ENCODE results near the gene CNTN4.
A peak's percentile ranks its signal among the peaks of the same experiment; 100 is the strongest.

The CNTN4 gene

DNA sequence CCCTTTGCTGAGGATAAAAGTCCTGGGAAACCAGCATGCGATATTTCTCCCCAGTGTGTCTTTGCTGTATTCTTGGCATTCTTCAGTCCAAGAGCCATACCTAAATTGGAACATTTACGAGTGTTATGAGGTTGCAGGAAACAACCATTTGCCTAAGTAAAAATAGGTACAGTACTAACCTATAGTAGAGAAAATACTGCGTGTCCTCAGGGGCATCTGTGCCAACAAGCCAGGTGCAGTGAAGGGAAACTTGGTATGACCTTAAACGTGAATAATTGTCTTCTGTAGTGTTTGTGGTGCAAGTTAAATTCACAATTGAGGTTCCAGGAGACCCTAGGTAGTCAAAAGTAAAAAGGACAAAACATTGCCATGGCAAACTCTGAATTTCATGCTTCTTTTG, 999.3 kb downstream of the CNTN4 start:
- DNase-seq, result peak; percentile 46
- Histone ChIP-seq H3K4me1 (ENCODE audit: low read length) (peaks cover 29% of the 10 kb centered on the region), H3K27me3 (replicated peaks; ENCODE audit: insufficient read depth, low read length) (no peaks in the 10 kb centered on the region)

DNA sequence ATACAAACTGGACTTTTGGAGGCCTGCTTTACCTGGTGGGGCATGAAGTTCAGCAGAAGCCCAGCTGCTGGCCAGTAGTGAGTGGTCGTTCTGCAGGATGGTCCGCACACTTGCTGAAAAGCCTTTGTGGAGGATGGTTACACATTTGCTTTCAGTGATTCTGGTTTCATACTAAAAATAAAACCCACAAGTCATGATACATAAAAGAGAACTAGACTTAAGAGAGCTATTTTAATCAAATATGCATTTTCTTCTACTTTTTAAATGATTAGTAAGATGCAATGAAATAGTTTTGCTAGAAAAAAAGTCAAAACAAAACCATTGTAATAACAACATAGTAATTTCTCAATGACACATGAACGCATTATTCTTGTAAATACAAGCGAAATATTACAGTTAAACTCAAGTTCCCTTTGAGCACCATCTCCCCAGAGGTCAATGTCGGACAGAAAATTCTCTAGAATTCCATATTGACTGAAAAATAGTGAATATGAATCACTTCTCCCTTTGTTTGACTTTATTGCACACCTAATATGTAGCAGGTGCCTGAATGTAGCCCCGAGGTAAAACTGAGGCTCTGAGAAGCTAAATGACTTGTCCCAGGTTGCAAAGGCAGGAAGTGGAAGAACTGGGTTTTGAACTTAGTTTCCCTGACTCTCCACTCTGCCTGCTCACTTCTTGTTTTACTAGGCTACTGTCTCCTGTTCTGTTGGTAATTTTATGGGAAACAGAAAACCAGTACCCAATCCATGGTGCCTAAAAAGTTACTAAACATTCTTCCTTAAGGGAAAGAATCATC, 1003.2 kb downstream of the CNTN4 start:
- Histone ChIP-seq H4K20me1 (ENCODE audit: insufficient read depth, low read length) (no peaks in the 10 kb centered on the region), H3K9me2 (replicated peaks; ENCODE audit: insufficient read depth, low read length) (no peaks in the 10 kb centered on the region), H3K4me1 (ENCODE audit: low read length) (peaks cover 26% of the 10 kb centered on the region), H3K79me2 (ENCODE audit: low read length) (no peaks in the 10 kb centered on the region), H2AFZ (ENCODE audit: low read length) (peak overlapping the region; percentile 69), H3K4me3 (ENCODE audit: low read length) (peak overlapping the region; percentile 48), H3K9me3 (replicated peaks; ENCODE audit: insufficient read depth, low read length) (no peaks in the 10 kb centered on the region), H3K9ac (ENCODE audit: low read length) (peak overlapping the region; percentile 42; the same call in 1 of the 2 replicates), H3K27me3 (replicated peaks; ENCODE audit: insufficient read depth, low read length) (no peaks in the 10 kb centered on the region), H3K4me2 (ENCODE audit: low read depth, low read length) (peak overlapping the region; percentile 62), H3K27ac (ENCODE audit: low read length) (peak overlapping the region; percentile 73), H3K36me3 (replicated peaks; ENCODE audit: insufficient read depth, low read length) (no peaks in the 10 kb centered on the region), H3F3A (ENCODE audit: insufficient read depth, low read length) (peaks cover 23% of the 10 kb centered on the region)
- TF ChIP-seq EZH2phosphoT487 (IDR thresholded peaks at IDR 0.05; ENCODE audit: low read length) (no peak), EZH2 (optimal IDR thresholded peaks at IDR 0.05; ENCODE audit: low read depth, low read length) (no peak)
- TF ChIP-seq, protein P1, sequence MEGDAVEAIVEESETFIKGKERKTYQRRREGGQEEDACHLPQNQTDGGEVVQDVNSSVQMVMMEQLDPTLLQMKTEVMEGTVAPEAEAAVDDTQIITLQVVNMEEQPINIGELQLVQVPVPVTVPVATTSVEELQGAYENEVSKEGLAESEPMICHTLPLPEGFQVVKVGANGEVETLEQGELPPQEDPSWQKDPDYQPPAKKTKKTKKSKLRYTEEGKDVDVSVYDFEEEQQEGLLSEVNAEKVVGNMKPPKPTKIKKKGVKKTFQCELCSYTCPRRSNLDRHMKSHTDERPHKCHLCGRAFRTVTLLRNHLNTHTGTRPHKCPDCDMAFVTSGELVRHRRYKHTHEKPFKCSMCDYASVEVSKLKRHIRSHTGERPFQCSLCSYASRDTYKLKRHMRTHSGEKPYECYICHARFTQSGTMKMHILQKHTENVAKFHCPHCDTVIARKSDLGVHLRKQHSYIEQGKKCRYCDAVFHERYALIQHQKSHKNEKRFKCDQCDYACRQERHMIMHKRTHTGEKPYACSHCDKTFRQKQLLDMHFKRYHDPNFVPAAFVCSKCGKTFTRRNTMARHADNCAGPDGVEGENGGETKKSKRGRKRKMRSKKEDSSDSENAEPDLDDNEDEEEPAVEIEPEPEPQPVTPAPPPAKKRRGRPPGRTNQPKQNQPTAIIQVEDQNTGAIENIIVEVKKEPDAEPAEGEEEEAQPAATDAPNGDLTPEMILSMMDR (IDR thresholded peaks at IDR 0.05; ENCODE audit: low read length), result no peak
- DNase-seq, result peak; percentile 27

More for the DNA sequence above, 999.3 kb downstream of the CNTN4 start:
- H3F3A ChIP-seq (ENCODE audit: insufficient read depth, low read length), result peaks cover 22% of the 10 kb centered on the region
- H3K27ac ChIP-seq (ENCODE audit: low read length), result peak overlapping the region; percentile 73
- no peaks in the 10 kb centered on the region for H3K9me3 ChIP-seq (replicated peaks; ENCODE audit: insufficient read depth, low read length)
- H3K9me2 ChIP-seq (replicated peaks; ENCODE audit: insufficient read depth, low read length), result no peaks in the 10 kb centered on the region
- TF ChIP-seq, protein P1 (IDR thresholded peaks at IDR 0.05; ENCODE audit: low read length), result no peak
- TF ChIP-seq EZH2 (optimal IDR thresholded peaks at IDR 0.05; ENCODE audit: low read depth, low read length) (no peak), EZH2phosphoT487 (IDR thresholded peaks at IDR 0.05; ENCODE audit: low read length) (no peak)
- H3K4me3 ChIP-seq (ENCODE audit: low read length), result peak overlapping the region; percentile 34; the same call in 1 of the 2 replicates
- no peaks in the 10 kb centered on the region for H3K36me3 ChIP-seq (replicated peaks; ENCODE audit: insufficient read depth, low read length)
- H3K79me2 ChIP-seq (ENCODE audit: low read length), result no peaks in the 10 kb centered on the region
- H3K4me2 ChIP-seq (ENCODE audit: low read depth, low read length), result peak overlapping the region; percentile 55
- H4K20me1 ChIP-seq (ENCODE audit: insufficient read depth, low read length), result no peaks in the 10 kb centered on the region
- peak overlapping the region; percentile 56 for H2AFZ ChIP-seq (ENCODE audit: low read length)
- H3K9ac ChIP-seq (ENCODE audit: low read length), result peak overlapping the region; percentile 8; the same call in 1 of the 2 replicates

- Histone ChIP-seq H3K79me2 (ENCODE audit: low read length) (no peaks in the 10 kb centered on the region), H3K4me3 (ENCODE audit: low read length) (peak overlapping the region; percentile 48; the same call in 1 of the 2 replicates), H4K20me1 (ENCODE audit: insufficient read depth, low read length) (no peaks in the 10 kb centered on the region), H3K4me1 (ENCODE audit: low read length) (peaks cover 17% of the 10 kb centered on the region), H3K9me2 (replicated peaks; ENCODE audit: insufficient read depth, low read length) (no peaks in the 10 kb centered on the region), H3F3A (ENCODE audit: insufficient read depth, low read length) (peaks cover 22% of the 10 kb centered on the region), H2AFZ (ENCODE audit: low read length) (0 out of 2 replicates have a peak overlapping the region, but pooled peaks have one; percentile 31), H3K9ac (ENCODE audit: low read length) (peak overlapping the region; percentile 42; the same call in 1 of the 2 replicates), H3K27ac (ENCODE audit: low read length) (peak overlapping the region; percentile 73; the same call in 1 of the 2 replicates), H3K27me3 (replicated peaks; ENCODE audit: insufficient read depth, low read length) (no peaks in the 10 kb centered on the region), H3K36me3 (replicated peaks; ENCODE audit: insufficient read depth, low read length) (no peaks in the 10 kb centered on the region), H3K9me3 (replicated peaks; ENCODE audit: insufficient read depth, low read length) (no peaks in the 10 kb centered on the region), H3K4me2 (ENCODE audit: low read depth, low read length) (peak overlapping the region; percentile 62)
- TF ChIP-seq EZH2 (optimal IDR thresholded peaks at IDR 0.05; ENCODE audit: low read depth, low read length), result no peak
- TF ChIP-seq, protein P1 (IDR thresholded peaks at IDR 0.05; ENCODE audit: low read length), result no peak
- no peak for TF ChIP-seq EZH2phosphoT487 (IDR thresholded peaks at IDR 0.05; ENCODE audit: low read length)
- peak; percentile 12 for DNase-seq
Measured at GRCh38 chr3:3102751-3103150, 1004.1 kb downstream of the CNTN4 start.
